WERI-Rb-1 (cell line): ENCODE data around the gene ZMYM4.

Source experiments
- DNase-seq: peaks from one replicate; pipeline ENCODE4 v3.0.0-alpha.2; 2020
- H3K27ac ChIP-seq: fragments of 250-450 bp; sonication (Bioruptor Pico); 2 replicates; pipeline ENCODE4 v1.5.1; 2020; ENCODE audit warnings: mild to moderate bottlenecking, moderate library complexity
- H3K27me3 ChIP-seq: fragments of 250-450 bp; sonication (Bioruptor Pico); 2 replicates; pipeline ENCODE4 v1.5.1; 2021; ENCODE audit warnings: mild to moderate bottlenecking, low read depth, moderate library complexity; ENCODE audit not compliant: insufficient read depth, severe bottlenecking
- H3K36me3 ChIP-seq: fragments of 250-450 bp; sonication (Bioruptor Pico); 2 replicates; pipeline ENCODE4 v1.5.1; 2020; ENCODE audit warnings: mild to moderate bottlenecking, moderate library complexity
- H3K4me3 ChIP-seq: 2 replicates; pipeline ENCODE4 v1.5.1; 2011; ENCODE audit warnings: low read depth, mild to moderate bottlenecking, control low read depth, low read length
- H3K9me3 ChIP-seq: fragments of 250-450 bp; sonication (Bioruptor Pico); 2 replicates; pipeline ENCODE4 v1.5.1; 2021; ENCODE audit warnings: mild to moderate bottlenecking, moderate library complexity; ENCODE audit not compliant: severe bottlenecking
- TF ChIP-seq, protein P1 (sequence below): IDR thresholded peaks from 2 replicates; pipeline ENCODE4 v1.5.1; 2011; ENCODE audit warnings: low read depth, mild to moderate bottlenecking, control low read depth, inconsistent platforms, low read length

Gene ZMYM4

DNA sequence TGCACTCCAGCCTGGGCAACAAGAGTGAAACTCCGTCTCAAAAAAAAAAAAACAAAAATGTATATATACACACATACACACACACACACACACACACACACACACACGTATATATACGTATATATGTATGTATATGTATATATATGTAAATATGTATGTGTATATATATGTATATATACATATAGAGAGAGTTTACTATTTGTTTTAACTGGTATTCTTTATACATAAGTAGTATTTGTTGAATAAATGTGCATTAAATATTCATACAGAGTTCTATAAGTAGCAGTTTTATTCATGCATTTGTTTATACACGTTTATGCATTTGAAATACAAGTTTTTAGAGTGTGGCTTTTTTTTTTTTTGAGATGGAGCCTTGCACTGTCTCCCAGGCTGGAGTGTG, 113.6 kb downstream of the ZMYM4 start:
- DNase-seq: no peak
- Histone ChIP-seq H3K4me3 (no peak overlapping the region), H3K36me3 (peaks cover 20% of the 10 kb centered on the region), H3K27me3 (no peaks in the 10 kb centered on the region), H3K27ac (no peak overlapping the region), H3K9me3 (no peaks in the 10 kb centered on the region)
- TF ChIP-seq, protein P1, sequence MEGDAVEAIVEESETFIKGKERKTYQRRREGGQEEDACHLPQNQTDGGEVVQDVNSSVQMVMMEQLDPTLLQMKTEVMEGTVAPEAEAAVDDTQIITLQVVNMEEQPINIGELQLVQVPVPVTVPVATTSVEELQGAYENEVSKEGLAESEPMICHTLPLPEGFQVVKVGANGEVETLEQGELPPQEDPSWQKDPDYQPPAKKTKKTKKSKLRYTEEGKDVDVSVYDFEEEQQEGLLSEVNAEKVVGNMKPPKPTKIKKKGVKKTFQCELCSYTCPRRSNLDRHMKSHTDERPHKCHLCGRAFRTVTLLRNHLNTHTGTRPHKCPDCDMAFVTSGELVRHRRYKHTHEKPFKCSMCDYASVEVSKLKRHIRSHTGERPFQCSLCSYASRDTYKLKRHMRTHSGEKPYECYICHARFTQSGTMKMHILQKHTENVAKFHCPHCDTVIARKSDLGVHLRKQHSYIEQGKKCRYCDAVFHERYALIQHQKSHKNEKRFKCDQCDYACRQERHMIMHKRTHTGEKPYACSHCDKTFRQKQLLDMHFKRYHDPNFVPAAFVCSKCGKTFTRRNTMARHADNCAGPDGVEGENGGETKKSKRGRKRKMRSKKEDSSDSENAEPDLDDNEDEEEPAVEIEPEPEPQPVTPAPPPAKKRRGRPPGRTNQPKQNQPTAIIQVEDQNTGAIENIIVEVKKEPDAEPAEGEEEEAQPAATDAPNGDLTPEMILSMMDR: no peak

DNA sequence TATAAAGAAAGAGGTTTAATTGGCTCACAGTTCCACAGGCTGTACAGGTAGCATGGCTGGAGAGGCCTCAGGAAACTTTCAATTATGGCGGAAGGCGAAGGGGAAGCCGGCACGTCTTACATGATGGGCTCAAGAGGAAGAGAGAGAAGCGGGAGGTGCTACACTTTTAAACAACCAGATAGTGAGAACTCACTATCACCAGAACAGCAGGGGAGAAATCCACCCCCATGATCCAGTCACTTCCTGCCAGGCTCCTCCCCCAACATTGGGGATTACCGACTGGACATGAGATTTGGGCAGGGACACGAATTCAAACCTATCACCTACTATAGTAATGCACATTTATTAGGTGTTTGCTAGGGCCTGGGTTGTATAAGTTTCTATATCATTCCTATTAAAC, 117.8 kb downstream of the ZMYM4 start:
- DNase-seq: no peak
- no peaks in the 10 kb centered on the region for H3K9me3 ChIP-seq
- H3K4me3 ChIP-seq: no peak overlapping the region
- TF ChIP-seq, protein P1: no peak
- H3K27me3 ChIP-seq: no peaks in the 10 kb centered on the region
- no peak overlapping the region for H3K27ac ChIP-seq
- H3K36me3 ChIP-seq: peaks cover 51% of the 10 kb centered on the region

DNA sequence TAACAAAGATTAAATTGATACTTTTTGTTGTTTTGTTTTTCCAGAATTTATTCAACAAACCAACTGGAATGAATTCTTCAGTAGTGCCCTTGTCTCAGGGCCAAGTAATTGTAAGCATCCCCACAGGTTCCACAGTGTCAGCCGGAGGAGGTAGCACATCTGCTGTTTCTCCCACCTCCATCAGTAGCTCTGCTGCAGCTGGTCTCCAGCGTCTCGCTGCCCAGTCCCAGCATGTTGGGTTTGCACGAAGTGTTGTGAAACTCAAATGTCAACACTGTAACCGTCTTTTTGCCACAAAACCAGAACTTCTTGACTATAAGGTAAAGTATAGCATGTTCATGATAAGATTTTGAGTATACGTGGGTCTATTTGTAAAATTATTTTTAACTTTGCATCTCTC, 118.5 kb downstream of the ZMYM4 start:
- H3K4me3 ChIP-seq: no peak overlapping the region
- no peak overlapping the region for H3K27ac ChIP-seq
- TF ChIP-seq, protein P1: no peak
- no peaks in the 10 kb centered on the region for H3K27me3 ChIP-seq
- H3K9me3 ChIP-seq: no peaks in the 10 kb centered on the region
- no peak for DNase-seq
- H3K36me3 ChIP-seq: peaks cover 46% of the 10 kb centered on the region

DNA sequence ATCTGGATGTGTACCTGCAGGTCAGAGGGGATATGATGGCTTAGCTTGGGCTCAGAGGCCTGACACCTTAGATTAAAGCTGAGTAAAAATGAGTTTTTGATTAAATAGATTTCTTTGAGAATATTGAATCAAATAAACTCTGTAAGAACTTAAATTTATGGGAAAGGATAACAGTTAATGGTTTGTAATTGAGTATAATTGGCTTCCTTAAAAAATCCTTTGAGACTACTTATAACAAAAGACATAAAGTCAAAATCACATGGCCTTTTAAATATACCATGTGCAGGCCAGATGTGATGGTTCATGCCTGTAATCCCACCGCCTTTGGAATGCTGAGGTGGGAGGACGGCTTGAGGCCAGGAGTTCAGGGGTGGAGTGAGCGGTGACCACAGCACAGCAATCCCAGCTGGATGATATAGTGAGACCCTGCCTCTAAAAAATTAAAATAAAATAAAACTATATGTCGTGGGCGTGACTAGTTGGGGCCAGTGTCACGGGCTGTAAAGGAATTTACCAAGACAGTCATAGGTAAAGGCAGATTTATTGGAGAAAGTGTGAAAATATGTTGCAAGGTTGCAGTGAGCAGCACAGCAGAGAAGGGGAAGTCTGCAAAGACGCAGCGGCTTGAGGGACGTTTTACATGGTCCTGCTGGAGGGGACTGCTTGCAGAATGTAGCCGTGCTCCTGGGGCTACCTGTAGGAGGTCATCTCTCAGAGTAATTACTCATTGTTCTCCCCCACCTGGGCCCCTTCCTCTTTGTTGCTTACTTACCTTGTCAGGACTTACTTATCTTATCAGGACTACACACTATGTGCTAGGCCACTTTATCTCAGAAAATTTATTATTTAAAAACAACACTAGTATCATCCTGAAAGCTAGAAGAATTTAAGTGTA, 122.3 kb downstream of the ZMYM4 start:
- H3K9me3 ChIP-seq: no peaks in the 10 kb centered on the region
- no peak overlapping the region for H3K4me3 ChIP-seq
- TF ChIP-seq, protein P1: no peak
- peaks cover 69% of the 10 kb centered on the region for H3K36me3 ChIP-seq
- no peak for DNase-seq
- no peak overlapping the region for H3K27ac ChIP-seq
- H3K27me3 ChIP-seq: no peaks in the 10 kb centered on the region

DNA sequence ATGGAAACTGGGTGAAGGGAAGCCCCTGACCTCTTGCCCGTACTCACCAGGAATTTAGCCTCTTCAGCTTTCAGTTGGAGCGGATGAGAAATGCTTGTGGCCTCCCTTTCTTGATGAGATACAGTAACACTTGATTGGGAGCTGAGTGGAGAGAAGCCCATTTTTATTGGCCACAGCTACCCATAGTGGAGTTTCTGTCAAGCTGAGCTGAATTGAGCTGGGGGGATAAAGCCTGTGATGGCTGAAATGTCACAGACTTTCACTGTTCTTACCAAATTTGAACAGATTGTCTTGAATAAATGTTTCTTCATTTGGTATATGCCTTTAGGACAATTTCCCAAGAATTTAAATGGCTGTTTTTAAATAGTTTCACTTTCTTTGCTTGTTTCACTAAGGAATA, 125.9 kb downstream of the ZMYM4 start:
- no peak for DNase-seq
- H3K27me3 ChIP-seq: no peaks in the 10 kb centered on the region
- H3K36me3 ChIP-seq: peaks cover 74% of the 10 kb centered on the region
- H3K9me3 ChIP-seq: no peaks in the 10 kb centered on the region
- H3K27ac ChIP-seq: no peak overlapping the region
- no peak overlapping the region for H3K4me3 ChIP-seq
- TF ChIP-seq, protein P1: no peak
